Endothelial cell of umbilical vein (primary cell): Measurements from ENCODE around the gene SEMA4D. TPM values are rescaled to one million over a fixed set of nuclear protein-coding genes. Genes with fewer than 3 reads are reported as not detected.

Experiments
- BruUV-seq: library from RNA; stranded (reverse); fragments of 400-500 nt; replicated peaks from 2 replicates; lab custom pipeline; 2021; lab: Mats Ljungman, UMichigan
- CTCF ChIA-PET: fragments of 300-600, 350-600 bp; sonication (Branson Sonifier 250); formaldehyde crosslinking; loops from one replicate; lab custom pipeline; 2021; ENCODE audit warnings: antibody characterized with exemption, inconsistent platforms; lab: Charles Lee
- POLR2A ChIA-PET: fragments of 300-600, 350-600 bp; sonication (Branson Sonifier 250); formaldehyde crosslinking; loops from one replicate; lab custom pipeline; 2021; ENCODE audit warnings: antibody characterized with exemption, inconsistent platforms; lab: Charles Lee
- DNase-seq: peaks from one replicate; pipeline ENCODE4 v3.0.0-alpha.2; 2011; ENCODE audit warnings: low read depth, low spot score
- FAIRE-seq: peaks from 2 replicates; lab custom pipeline; 2011; peaks lifted over from hg19 to GRCh38; lab: Jason Lieb, UNC
- H2AFZ ChIP-seq: 2 replicates; pipeline ENCODE4 v1.6.0; 2012; ENCODE audit warnings: low read depth, low read length, control low read depth, inconsistent platforms
- H3K27ac ChIP-seq: 2 replicates; pipeline ENCODE4 v1.5.1; 2011; ENCODE audit warnings: low read depth, mild to moderate bottlenecking, control low read depth, low read length, moderate library complexity; ENCODE audit not compliant: insufficient read depth
- H3K27me3 ChIP-seq, 2 experiments: 2 replicates each; pipeline versions ENCODE4 v1.6.0 to v1.6.1; 2011; ENCODE audit warnings: low read length in 2 of 2, mixed read lengths in 1 of 2; ENCODE audit not compliant: control insufficient read depth in 2 of 2, insufficient read depth in 2 of 2
- H3K36me3 ChIP-seq, 2 experiments: 2 replicates in 1 of 2; 3 replicates in 1 of 2; pipeline ENCODE4 v1.5.1; 2011; ENCODE audit warnings: low read length in 2 of 2, mild to moderate bottlenecking in 1 of 2, moderate library complexity in 1 of 2; ENCODE audit not compliant: control insufficient read depth in 2 of 2, insufficient read depth in 2 of 2; ENCODE audit errors: extremely low read depth in 1 of 2
- H3K4me1 ChIP-seq: 3 replicates; pipeline ENCODE4 v1.5.1; 2011; ENCODE audit warnings: mild to moderate bottlenecking, low read length; ENCODE audit not compliant: control insufficient read depth, insufficient read depth; ENCODE audit errors: extremely low read depth
- H3K4me2 ChIP-seq: 2 replicates; pipeline ENCODE4 v1.6.1; 2011; ENCODE audit warnings: low read length, control low read depth, mixed read lengths; ENCODE audit not compliant: insufficient read depth
- H3K4me3 ChIP-seq, 3 experiments: fragments of 200-600 bp in 1 of 3; sonication (generic), shearing (Covaris generic) in 1 of 3; replicated peaks in 1 of 3; 2 replicates each; pipeline ENCODE4 v1.5.1; 2011 to 2016; ENCODE audit warnings: control low read depth in 3 of 3, low read length in 3 of 3, mild to moderate bottlenecking in 2 of 3, inconsistent platforms in 1 of 3, low read depth in 1 of 3, moderate library complexity in 1 of 3; ENCODE audit not compliant: insufficient read depth in 1 of 3
- H3K79me2 ChIP-seq: 2 replicates; pipeline ENCODE4 v1.6.0; 2012; ENCODE audit warnings: low read length, inconsistent platforms; ENCODE audit not compliant: control insufficient read depth, insufficient read depth
- H3K9ac ChIP-seq: replicated peaks from 2 replicates; pipeline ENCODE3; 2011; ENCODE audit warnings: low read length, control low read depth; ENCODE audit not compliant: insufficient read depth; ENCODE audit errors: extremely low read depth
- H3K9me1 ChIP-seq: replicated peaks from 3 replicates; pipeline ENCODE4 v1.6.0; 2011; ENCODE audit warnings: mild to moderate bottlenecking, low read length; ENCODE audit not compliant: control insufficient read depth, insufficient read depth; ENCODE audit errors: extremely low read depth
- H3K9me3 ChIP-seq: replicated peaks from 2 replicates; pipeline ENCODE4 v1.5.1; 2012; ENCODE audit warnings: low read length, inconsistent platforms; ENCODE audit not compliant: control insufficient read depth, insufficient read depth
- H4K20me1 ChIP-seq: replicated peaks from 2 replicates; pipeline ENCODE3; 2011; ENCODE audit warnings: mild to moderate bottlenecking, low read length; ENCODE audit not compliant: control insufficient read depth, insufficient read depth; ENCODE audit errors: extremely low read depth
- CTCF ChIP-seq, 2 donors: IDR thresholded peaks; 1 replicate in 1 of 2; 2 replicates in 1 of 2; pipeline ENCODE4 v1.5.1; 2011; ENCODE audit warnings: low read length in 2 of 2, mild to moderate bottlenecking in 2 of 2, moderate library complexity in 2 of 2, control low read depth in 1 of 2, inconsistent platforms in 1 of 2, low read depth in 1 of 2; ENCODE audit not compliant: insufficient read depth in 1 of 2; ENCODE audit errors: extremely low read depth in 1 of 2
- EZH2 ChIP-seq: IDR thresholded peaks from 2 replicates; pipeline ENCODE4 v1.6.1; 2012; ENCODE audit warnings: borderline replicate concordance, low read depth, mild to moderate bottlenecking, moderate library complexity, low read length, inconsistent platforms; ENCODE audit not compliant: severe bottlenecking
- FOS ChIP-seq: IDR thresholded peaks from 2 replicates; pipeline ENCODE4 v1.6.1; 2011; ENCODE audit warnings: mild to moderate bottlenecking, low read length, moderate library complexity, borderline replicate concordance; ENCODE audit not compliant: insufficient read depth
- GATA2 ChIP-seq: IDR thresholded peaks from 2 replicates; pipeline ENCODE4 v1.7.0; 2011; ENCODE audit warnings: low read depth, mild to moderate bottlenecking, moderate library complexity, mixed read lengths, low read length; ENCODE audit not compliant: insufficient read length, insufficient read depth
- JUN ChIP-seq: IDR thresholded peaks from 2 replicates; pipeline ENCODE4 v1.6.1; 2011; ENCODE audit warnings: borderline replicate concordance, low read depth; ENCODE audit not compliant: insufficient read length, insufficient read depth
- MAX ChIP-seq: IDR thresholded peaks from 2 replicates; pipeline ENCODE4 v1.6.1; 2011; ENCODE audit not compliant: insufficient read depth, insufficient read length
- MYC ChIP-seq: IDR thresholded peaks from one replicate; pipeline ENCODE4 v1.6.1; 2011; ENCODE audit warnings: mild to moderate bottlenecking, low read depth, low read length
- POLR2A ChIP-seq: IDR thresholded peaks from 2 replicates; pipeline ENCODE4 v1.6.1; 2012; ENCODE audit warnings: low read depth, mild to moderate bottlenecking, control low read depth, low read length
- POLR2AphosphoS5 ChIP-seq: IDR thresholded peaks from 2 replicates; pipeline ENCODE4 v1.6.1; 2012; ENCODE audit warnings: low read depth, mild to moderate bottlenecking, control low read depth, low read length, moderate library complexity; ENCODE audit not compliant: insufficient read depth
- dilution Hi-C: fragments of 300-500 bp; cut with MboI; formaldehyde crosslinking; loops from one replicate; pipeline ENCODE4 v1.15.0; 2019; ENCODE audit warnings: low sequenced_read_pairs; ENCODE audit not compliant: extremely low pct_ligation_motif_present
- intact Hi-C: fragments of 100-400 bp; cut with micrococcal nuclease; formaldehyde crosslinking; loops from one replicate; pipeline ENCODE4 v1.10.0; 2022
- polyA plus RNA-seq, 4 experiments: library from polyadenylated mRNA; depleted of rRNA in 3 of 4; stranded (reverse) in 3 of 4; unstranded in 1 of 4; fragments of >200 nt; gene quantifications; 2 replicates each; pipeline versions ENCODE4 v1.2.1 to v1.2.3, GENCODE V29; 2011 to 2012; ENCODE audit warnings: missing spikeins in 1 of 4
- total RNA-seq: library from RNA; stranded (reverse); gene quantifications from 2 replicates; pipeline ENCODE4 v1.2.3, GENCODE V29; 2021

Gene SEMA4D
- total and polyA plus RNA-seq, 2 donors (not counting 3 experiments of a cell fraction or from before 2014, with no cell fraction given), result 3.9 to 15.7 TPM

- no peak for TF ChIP-seq CTCF (IDR thresholded peaks at IDR 0.05; ENCODE audit: extremely low read depth in 1 of 2, insufficient read depth in 1 of 2, low read depth in 1 of 2, low read length in 2 of 2)
- TF ChIP-seq GATA2, result no peak
- intact Hi-C loops, result loop anchor here (5.0 kb wide), 1 partner anchor 109 kb away; no protein-coding TSS in a partner anchor
- no peak overlapping the region for H3K4me2 ChIP-seq
- H3K9ac ChIP-seq, result no peak overlapping the region
- DNase-seq (no peak), FAIRE-seq (no peak)
- H3K27me3 ChIP-seq, result no peaks in the 10 kb centered on the region
- CTCF ChIA-PET, result interaction anchor here (3.7 kb wide), 1 partner anchor 180 kb away, joined by 10 read pairs; no protein-coding TSS in a partner anchor
- POLR2A ChIA-PET, result no interaction called here
- no peaks in the 10 kb centered on the region for H3K79me2 ChIP-seq
- H4K20me1 ChIP-seq, result no peaks in the 10 kb centered on the region
- no peaks in the 10 kb centered on the region for H3K9me1 ChIP-seq
- H3K27ac ChIP-seq, result no peak overlapping the region
- dilution Hi-C loops, result no loop called here
- no peak overlapping the region for H2AFZ ChIP-seq
- H3K36me3 ChIP-seq, result no peaks in the 10 kb centered on the region
- no peaks in the 10 kb centered on the region for H3K9me3 ChIP-seq
- no peak overlapping the region for H3K4me3 ChIP-seq
- H3K4me1 ChIP-seq, result no peaks in the 10 kb centered on the region
- BruUV-seq, result no TSS peak
Observed at GRCh38 chr9:89368550-89368949, 129.4 kb downstream of the SEMA4D start.

DNA sequence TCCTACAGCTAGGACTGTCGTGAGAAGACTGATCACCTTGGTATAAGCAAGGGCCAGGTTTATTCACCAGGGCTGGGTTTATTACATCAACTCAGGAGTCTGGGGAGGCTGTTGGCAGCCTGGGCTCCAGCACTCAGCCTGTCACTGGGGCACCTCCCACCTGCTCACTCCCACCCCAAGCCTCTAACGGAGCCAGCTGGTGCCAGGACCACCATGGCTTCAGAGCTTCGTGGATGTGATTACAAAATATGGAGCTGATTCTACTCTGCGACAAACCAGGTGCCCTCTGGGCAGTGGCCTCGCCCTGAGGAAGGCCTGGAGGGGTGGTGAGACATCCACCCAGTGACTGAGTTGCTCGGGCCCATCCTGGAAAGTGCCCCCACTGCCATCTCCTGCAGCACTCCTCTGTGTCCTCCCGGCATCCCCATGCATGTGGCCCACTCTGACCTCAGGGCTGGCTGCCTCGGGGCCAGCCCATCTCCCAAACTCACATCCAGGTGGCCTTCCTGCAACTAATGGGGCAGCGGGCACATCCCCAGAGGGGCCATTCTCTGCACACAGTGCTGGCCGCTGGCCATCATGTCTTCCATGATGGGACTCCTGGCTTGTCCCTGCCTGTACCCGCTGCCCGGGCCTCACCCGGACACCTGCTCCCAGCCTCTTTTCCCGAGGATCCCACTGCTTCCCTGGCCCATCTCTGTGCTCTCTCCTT is 130.0 kb downstream of the SEMA4D start:
- Histone ChIP-seq H3K4me3 (no peak overlapping the region), H2AFZ (no peak overlapping the region), H3K79me2 (no peaks in the 10 kb centered on the region), H3K27me3 (no peaks in the 10 kb centered on the region), H3K36me3 (no peaks in the 10 kb centered on the region), H3K9me1 (no peaks in the 10 kb centered on the region), H3K27ac (no peak overlapping the region), H3K4me2 (no peak overlapping the region), H3K4me1 (no peaks in the 10 kb centered on the region), H3K9me3 (no peaks in the 10 kb centered on the region), H4K20me1 (no peaks in the 10 kb centered on the region), H3K9ac (no peak overlapping the region)
- ChIA-PET CTCF (interaction anchor here (3.7 kb wide), 1 partner anchor 181 kb away, joined by 10 read pairs; no protein-coding TSS in a partner anchor), POLR2A (no interaction called here)
- TF ChIP-seq MYC (no peak), JUN (no peak), FOS (no peak), POLR2A (no peak), GATA2 (no peak), CTCF (IDR thresholded peaks at IDR 0.05; ENCODE audit: extremely low read depth in 1 of 2, insufficient read depth in 1 of 2, low read depth in 1 of 2, low read length in 2 of 2) (no peak), EZH2 (no peak), POLR2AphosphoS5 (no peak), MAX (no peak)
- no TSS peak for BruUV-seq
- no peak for DNase-seq
- no peak for FAIRE-seq
- intact Hi-C loops (loop anchor here (5.0 kb wide), 1 partner anchor 109 kb away; no protein-coding TSS in a partner anchor), dilution Hi-C loops (no loop called here)
